ENCODE results near the gene GPC3.

The GPC3 gene

DNA sequence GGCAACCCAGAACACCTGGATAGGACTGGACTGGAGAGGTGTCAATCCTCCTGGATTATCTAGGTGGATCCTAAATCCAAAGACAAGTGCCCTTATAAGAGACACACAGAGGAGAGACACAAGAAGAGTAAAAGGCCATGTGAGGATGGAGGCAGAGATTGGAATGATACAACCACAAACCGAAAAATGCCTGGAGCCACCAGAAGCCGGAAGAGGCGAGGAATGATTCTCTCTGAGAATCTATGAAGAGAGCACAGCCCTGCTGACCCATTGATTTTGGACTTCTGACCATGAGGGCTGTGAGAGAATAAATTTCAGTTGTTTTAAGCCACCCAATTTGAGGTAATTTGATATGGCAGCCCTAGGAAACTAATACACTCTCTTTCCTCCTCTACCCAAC is 20.1 kb downstream of the GPC3 start:
- DNase-seq = no peak

DNA sequence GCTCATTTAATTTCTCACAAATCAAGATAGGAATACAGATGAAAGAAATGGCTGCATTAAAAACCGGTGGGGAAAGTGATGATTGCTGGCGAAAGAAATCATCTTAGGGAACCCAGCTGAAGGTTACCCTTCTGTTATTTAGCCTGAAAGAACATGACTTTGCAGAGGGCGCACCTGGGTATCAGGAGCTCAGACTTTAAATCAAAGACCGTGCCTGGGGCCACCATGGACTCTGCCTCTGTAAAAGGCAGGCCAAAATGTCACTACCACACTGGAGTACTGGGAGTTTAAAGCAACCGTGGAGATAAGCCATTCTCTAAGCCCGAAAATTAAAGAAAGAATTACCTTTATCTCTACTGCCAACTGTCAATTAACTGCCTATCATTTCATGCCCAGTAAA is 24.3 kb downstream of the GPC3 start:
- no peak for DNase-seq

DNA sequence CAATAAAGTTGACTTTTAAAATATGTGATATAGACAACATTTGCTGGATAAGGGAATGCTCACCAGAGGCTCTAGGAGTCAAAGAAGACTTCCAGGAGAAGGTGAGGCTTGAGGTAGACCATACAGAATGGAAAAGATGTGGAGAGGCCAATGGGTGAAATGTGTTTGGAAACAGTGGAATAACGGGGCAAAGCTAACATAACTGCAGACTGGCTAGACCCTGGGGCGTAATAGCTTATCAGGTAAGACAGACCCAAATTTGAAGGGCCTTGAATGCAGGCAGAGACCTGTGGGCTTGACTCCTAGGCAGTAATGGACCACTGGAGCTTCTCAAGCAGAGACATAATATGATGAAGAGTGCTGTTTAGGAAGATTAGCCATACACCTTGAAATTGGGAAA is 25.4 kb downstream of the GPC3 start:
- no peak for DNase-seq

DNA sequence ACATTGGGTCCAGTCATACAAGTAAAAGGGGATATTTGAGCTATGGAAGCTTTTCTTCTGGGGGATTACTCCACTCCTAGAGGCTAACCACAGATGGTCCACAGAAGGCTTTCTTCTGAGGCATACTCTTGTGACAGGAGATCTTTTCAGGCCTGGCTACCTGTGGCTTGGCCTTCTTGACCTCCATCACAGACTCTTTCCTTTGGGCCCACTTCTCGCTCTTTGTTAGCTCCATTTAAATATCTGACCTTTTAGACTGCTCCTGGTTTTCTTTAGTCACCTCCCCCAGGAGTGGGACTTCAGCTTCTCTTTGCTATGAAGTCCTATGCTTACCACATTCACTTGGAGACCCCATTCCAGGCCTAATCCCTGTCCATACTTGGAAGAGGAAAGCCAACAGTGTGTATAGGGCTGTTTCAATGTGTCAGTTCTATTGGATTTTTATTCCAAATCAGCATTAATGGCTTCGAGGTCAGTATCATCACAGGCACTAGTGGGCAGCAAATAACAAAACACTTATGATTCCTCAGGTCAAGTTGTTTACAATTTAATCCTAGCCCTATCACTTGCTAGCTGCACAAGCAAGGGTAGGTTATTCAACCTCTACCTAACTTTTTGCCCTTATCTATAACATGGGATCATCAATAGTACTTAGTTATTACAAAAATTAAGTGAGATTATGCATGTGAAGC is 26.3 kb downstream of the GPC3 start:
- DNase-seq = no peak

DNA sequence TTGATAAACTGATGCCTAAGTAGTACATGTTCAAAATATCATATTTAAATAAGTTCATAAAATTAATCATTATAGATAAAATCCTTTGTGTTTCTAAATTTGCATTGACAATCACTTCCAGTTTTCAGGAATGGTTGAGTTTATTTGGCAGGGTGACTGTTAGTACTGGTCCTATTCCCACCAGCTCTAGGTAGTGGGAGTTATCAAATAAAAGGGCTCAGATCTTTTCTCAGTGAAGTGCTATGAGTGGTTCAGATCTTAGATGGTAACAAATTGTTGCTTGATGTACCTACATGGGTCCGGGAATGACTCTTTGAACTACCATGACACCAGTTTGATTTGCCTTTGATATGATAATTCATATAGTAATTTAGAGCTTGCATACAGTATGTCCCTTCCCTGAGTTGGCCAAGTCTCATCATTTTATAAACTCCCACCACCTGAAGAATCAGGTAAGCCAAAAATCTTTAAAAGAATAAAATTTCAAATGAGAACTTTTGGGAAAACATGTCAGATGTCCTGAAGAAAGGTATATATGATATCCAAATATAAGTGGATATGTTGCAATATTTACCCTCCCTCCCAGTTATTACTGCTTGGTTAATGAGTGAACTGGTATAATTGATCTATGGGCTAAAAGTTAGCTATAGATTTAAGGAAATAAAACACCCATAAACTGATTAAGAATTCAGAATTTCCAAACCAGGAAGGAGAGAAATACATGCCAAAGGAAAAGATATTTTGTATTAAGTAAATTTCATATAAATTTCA is 28.6 kb downstream of the GPC3 start:
- DNase-seq = no peak

DNA sequence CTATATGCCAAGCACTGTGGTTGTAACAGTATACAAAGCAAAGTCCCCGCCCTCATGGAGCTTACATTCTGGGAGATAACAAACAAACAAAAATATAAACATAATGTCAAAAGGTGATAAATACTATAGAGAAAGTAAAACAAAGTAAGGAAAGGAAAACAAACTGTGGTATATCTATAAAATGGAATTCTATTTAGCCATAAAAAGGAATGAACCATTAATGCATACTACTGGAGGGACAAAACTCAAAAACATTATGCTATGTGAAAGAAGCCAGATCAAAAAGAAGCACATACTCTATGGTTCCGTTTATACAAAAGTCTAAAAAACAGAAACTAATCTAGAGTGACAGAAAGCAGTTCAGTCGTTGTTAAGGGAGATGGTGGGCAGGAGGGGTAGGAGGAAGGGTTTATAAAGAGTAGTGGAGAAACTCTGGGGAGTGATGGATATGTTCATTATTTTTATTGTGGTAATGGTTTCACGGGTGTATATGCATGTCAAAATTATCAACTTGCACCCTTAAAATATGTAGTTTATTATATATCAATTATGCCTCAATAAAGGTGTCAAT is 31.5 kb downstream of the GPC3 start:
- DNase-seq = no peak

DNA sequence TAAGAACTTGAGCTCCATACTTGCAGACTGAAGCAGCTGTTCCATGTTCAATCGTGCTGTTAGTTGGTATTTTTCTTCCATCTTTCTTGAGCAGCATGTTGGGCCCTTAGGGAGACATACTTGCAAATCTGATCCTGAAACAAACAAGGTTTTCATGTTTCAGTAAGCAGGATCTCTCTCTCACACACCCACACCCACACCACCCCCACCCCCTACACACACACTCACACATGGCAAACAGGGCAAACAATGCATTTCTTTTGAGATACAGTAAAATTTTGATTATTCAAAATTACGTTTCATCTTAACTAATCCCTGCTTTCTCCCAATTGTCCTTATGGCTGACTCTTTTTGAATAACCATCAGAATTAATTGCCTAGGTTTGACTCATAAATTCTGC is 32.3 kb downstream of the GPC3 start:
- DNase-seq = no peak

DNA sequence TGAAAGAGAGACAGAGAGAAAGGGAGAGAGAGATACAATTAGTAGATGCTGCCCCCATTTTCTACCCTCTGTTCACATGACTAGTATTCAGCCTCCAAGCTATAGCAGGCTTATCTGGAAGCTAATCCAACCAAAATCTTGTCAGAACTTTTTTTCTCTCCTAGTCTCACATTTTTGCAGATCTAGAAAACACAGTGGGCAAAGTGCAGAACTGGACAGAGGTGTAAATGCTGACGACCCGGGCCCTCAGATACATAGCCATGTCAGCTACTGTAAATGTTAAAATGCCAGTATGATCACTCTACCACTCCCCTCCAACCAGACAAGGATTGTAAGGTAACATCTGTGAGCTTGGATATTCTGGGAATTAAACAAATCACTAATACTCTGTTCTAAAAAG is 34.3 kb downstream of the GPC3 start:
- DNase-seq = no peak

DNA sequence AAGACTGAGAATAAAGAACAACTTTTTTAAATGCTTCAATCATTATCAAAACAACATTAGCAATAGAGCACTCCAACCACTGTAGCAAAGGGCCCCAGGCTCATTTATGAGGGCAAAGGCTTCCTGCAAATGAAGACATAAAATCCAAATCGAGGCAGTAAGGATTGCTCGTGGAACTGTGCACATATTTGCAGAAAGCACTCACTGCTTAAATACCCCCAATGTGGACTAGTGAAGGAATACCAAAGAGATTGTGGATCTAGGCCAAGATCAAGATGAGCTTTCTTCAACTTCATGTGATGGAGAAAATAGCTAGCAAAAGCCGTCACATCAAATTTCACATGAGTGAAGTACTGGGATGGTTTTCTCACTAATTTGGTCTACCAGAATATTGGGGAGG is 35.2 kb downstream of the GPC3 start:
- no peak for DNase-seq

DNA sequence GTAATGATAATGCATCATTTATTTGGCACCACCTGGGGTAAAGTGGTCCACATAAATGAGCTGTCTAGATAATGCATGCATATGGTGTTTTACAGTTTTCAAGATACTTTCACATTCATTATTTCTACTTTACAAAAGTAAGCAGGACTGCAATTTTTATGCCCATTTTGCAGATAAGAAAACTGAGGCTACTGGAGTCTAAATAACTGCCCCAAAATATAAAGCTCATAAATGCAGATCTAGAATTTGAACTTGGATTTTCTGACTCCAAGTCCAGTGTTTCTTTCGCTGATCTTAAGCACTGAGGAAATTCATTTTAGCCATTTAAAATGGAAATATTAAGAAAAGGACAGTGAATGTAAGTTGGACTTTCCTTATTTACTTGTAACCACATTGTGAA is 36.5 kb downstream of the GPC3 start:
- no peak for DNase-seq

DNA sequence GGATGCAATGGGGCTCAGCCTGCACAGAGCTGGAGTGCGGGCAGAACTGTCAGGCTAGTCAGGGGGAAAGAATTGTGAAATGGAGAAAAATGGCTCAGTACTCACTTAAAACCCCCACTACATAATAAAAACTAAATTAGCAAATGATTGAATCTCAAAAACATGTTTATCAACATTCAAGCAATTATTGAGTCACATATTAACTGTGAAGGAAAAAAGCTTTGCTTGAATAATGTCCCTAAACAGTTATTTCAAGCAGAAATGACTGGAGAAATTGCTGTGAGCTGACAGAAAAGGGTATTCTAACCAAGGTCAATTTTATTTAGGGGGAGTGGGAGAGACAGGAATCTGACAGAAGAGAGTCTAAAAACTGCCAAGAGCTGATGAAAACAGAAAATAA is 37.4 kb downstream of the GPC3 start:
- no peak for DNase-seq

DNA sequence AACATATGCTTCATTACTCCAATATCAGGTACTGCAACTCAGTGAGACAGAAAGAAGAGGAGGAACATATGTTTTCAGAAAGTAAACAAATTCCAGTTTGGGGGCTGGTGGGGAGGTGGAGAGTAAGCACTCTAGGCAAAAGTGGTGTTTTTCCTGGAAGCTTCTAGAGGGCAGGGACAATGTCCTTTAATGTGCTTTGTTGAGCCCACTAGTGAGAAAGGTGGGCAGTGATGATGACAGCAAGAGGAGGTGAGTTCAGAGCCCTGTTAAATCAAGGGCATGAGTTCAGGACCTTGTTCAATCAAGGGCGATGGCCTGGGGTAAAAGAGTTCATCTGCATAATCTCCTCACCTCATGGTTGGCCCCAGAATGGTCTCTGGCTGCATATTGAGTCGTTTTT is 38.4 kb downstream of the GPC3 start:
- DNase-seq = no peak

DNA sequence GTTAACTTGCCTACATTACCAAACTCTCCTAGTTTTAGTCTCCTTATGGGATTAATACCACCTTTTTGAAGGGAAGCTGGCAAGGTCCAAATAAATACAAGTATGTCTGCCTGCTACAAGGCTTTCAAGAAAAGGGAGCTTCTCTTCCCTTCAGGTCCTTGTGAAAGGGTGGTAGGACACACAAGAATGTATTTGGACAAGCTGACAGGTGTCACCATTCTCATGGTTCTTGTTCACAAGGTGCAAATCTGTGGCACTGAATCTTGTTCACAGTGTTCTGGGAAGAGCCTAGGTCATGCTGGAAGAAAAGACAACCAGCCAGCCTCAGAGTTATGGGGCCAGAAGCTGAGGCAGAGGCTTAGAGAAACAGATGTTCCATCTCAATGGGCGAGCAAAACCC is 41.9 kb downstream of the GPC3 start:
- DNase-seq = no peak

DNA sequence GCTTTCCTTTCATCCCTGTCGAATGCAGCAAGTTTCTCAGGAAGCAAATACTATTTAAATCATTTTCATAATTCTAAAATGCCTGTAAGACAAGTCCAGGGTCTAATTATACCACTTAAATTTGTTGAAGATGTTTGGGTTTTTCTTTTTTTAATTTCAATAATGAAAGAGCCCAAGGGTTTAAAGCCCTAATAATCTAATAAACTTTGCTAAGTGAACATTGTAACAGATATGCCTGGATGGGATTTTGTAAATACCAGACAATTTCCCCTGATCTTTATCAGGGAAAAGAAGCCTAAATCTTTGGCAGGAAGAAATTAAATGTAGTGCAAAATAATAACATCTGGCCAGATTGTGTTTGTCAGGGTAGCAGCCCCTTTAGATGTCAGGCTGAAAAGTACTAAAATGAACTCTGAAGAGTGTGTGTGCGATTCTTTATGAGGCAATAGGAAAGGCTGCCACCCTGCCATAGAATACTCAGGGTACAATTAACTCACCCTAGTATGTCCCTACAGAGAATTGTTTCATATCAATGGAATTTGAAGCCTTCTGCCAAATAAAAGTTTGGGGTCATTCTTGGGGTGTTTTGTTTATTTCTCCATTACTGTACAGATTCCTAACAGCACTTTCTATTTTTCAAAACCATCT is 45.6 kb downstream of the GPC3 start:
- DNase-seq = no peak

DNA sequence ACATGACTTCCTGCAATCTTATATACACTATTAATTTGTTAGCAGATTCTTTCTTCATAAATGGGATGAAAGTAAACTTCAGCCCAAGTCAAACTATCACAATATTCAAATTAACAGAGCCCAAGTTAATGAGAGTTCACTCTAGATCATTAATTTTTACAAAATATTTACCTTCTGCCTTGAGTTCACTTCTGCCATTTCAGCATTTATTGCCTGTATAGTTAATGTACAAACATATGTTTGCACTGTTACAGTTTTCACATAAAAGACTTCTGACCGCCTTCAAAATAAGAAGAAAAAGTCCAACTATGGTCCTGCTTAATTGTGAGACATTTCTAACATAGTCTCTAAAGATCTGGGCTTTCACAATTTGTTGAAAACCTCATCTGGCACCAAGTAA is 46.9 kb downstream of the GPC3 start:
- DNase-seq = no peak

DNA sequence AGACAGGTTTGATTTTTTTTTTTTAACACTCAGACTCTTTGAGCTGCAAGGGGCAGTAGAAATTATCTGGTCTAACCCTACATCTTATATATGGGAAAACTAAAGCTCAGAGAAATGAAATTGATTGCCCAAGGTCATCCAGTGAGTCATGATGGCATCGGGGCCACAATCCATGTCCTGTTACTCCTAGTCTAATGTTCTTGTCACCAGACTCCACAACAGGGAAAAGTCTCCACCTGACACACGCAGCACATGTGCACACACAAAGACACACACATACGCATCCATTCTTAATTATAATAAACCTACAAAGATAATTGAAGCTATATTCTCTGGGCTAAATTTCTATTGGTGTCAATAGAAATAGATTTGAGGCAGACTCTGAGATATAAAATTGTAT is 48.4 kb downstream of the GPC3 start:
- DNase-seq = no peak

DNA sequence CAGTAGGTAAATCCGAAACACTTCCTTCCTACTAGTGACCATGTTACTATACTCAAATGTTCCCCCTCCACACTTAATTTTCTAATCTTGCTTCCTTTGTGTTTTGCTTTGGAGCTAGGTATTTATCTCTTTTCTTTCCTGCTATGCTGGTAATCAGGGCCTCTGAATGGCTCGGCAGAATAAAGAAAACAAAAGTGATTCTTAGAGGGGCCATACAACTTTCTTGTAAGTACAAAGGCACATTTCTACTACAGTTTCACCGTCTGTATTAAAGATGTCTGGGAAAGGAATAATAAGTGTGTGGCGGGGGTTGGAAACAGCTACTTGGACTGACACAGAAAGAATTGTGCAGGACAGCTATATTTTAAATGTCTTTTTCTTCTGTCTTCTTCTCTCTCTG is 50.3 kb downstream of the GPC3 start:
- no peak for DNase-seq

DNA sequence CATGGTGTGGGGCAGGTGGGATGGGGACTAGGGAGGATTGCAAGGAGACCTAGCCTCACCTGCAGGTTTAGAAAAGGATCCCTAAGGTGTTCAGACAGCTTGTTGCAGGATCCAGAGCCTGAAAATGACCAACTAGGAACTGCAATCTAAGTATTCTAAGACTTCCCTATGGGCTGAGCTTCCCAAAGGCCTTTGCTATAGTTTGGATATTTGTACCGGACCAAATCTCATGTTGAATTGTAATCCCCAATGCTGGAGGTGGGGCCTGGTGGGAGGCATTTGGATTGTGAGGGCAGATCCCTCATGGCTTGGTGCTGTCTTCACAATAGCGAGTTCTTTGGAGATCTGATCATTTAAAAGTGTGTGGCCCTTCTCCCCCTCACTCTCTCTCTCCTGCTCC is 52.1 kb downstream of the GPC3 start:
- DNase-seq = no peak

DNA sequence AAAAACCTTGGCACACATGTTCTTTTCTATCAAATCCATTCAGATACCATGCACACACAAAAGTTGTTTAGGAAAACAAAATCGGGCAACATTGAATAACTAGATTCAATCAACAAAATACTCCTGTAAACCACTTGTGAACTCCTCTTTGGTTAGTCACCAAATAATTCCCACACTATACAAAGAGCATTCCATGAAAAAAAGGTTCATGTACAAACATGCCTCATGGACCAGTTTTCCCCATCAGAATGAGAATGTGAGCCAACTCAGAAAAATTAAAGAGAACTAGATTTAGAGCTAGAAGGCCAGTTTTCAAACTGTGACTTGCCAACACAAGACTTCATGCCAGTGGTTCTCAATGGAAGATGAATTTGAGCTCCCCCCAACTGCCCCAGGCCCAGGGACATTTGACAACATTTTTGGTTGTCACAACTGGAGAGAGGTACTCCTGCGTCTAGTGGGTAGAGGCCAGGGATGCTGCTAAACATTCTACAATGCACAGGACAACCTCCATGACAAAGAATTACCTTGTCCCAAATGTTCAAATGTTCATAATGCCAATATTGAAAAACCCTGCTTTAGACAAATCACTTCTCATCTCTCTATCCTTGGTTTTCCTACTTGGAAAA is 55.4 kb downstream of the GPC3 start:
- DNase-seq = no peak

DNA sequence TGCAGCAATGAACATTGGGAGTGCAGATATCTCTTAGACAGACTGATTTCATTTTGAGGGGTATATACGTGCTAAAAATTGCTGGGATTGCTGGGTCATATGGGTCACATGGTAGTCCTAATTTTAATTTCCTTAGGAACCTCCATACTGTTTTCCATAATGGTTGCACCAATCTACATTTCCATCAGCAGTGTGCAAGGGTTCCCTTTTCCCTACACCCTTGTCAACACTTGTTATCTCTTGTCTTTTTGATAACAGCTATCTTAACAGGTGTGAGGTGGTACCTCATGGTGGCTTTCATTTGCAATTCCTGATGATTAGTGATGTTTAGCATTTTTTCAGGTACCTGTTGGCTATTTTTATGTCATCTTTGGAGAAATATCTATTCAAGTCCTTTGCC is 57.0 kb downstream of the GPC3 start:
- DNase-seq = no peak

DNA sequence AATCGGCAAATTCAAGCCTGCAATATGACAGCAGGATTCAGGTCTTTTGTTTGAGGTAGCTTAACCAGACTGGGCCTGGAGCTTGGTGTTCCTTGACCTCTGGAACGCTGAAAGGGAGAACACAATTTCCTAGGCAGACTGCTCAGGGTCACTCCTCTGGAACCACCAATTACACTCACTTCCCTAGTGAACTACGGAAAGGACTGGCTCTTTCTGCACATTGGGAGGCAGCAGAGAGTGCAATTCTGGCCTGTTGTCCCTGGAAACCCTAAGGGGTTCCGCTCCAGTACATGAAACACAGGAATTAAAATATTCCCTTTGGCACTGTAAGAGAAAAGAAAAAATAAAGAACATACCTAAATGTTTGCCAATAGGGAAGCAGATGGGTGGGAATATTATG is 58.6 kb downstream of the GPC3 start:
- no peak for DNase-seq

DNA sequence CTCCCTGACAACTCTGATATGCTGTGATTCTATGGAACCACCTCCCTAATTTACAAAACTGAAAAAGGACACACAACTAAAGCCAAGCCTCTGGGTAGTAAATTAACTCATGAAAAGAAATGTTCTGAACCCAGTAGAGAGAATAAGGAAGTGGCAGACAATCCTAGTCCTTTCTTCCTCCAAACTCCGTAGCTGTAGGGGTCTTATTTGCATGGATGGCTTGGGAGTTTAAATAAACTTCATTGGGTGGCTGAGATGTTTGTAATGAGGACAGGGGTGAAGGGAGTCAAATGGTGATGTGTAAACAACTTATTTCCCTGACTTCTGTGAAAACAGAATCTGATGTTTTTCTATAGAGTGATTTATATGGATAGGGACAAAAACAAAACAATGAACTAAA is 59.3 kb downstream of the GPC3 start:
- no peak for DNase-seq

DNA sequence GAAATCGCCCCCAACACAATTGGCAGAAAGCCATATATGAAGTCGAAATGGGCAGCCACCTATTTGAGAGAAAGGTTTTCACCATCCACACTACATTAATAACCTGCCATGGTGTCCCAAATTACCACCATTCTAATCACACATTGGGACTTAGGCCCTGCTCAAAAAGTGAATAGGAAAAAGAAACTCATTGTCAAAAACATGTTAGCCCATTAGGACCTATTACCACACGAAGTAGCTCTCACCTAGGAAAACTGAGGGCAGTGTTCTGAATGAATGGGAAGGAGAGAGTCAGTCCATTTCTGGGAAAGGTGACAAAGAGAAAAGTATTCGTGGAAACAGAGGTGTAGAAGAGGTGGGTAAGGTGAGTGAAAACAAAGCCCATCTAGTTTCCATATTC is 60.8 kb downstream of the GPC3 start:
- no peak for DNase-seq

DNA sequence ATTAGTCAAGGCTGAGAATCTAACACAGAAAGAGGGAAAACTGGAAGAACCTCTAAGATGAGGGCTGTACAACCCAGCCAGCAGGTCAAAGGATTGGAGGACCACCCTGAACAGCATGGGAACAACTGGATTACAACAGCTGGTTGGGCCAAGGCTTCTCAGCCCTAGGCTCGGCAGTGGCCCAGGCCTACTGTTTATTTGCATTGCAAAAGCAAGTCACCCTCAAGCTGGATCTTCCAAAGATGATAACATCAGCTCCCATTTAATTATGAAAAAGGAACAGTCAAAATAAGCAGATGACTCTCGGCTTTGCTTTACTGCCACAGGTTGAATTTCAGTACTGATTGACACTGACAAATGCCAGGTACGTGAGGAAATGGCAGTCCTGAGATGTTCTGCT is 61.8 kb downstream of the GPC3 start:
- DNase-seq = no peak

Measured in activated effector memory CD4-positive, alpha-beta T cell treated with Interleukin-2 at 50 U/mL for 16 hours (primary cell).